A673 (cell line): ENCODE measurements around the gene EPHB3. TPM values are rescaled to one million over a fixed set of nuclear protein-coding genes. Genes with fewer than 3 reads are reported as not detected.
A peak's percentile ranks its signal among the peaks of the same experiment; 100 is the strongest.

Experiments
- BruUV-seq: library from RNA; stranded (reverse); fragments of 400-500 nt; replicated peaks from 2 replicates; lab custom pipeline; 2021; lab: Mats Ljungman, UMichigan
- CTCF ChIA-PET: fragments of 300-600 bp; sonication (Branson Sonifier 250); formaldehyde crosslinking; loops from one replicate; lab custom pipeline; 2022; ENCODE audit warnings: antibody characterized with exemption; lab: Charles Lee
- POLR2A ChIA-PET: fragments of 300-600 bp; sonication (Branson Sonifier 250); formaldehyde crosslinking; loops from one replicate; lab custom pipeline; 2022; ENCODE audit warnings: antibody characterized with exemption; ENCODE audit not compliant: low non-redundant PET; lab: Charles Lee
- DNase-seq: peaks from one replicate; pipeline ENCODE4 v3.0.0-alpha.2; 2015; ENCODE audit warnings: low spot score
- H3K27ac ChIP-seq: fragments of 200-600 bp; sonication (generic); 2 replicates; pipeline ENCODE4 v1.5.1; 2016; ENCODE audit warnings: mixed run types, low read depth, mild to moderate bottlenecking, mixed read lengths, antibody characterized with exemption, low read length; ENCODE audit not compliant: poor library complexity, severe bottlenecking
- H3K27me3 ChIP-seq: fragments of 200-600 bp; sonication (generic); replicated peaks from 2 replicates; pipeline ENCODE4 v1.6.1; 2017; ENCODE audit warnings: mixed run types, low read depth, mild to moderate bottlenecking, mixed read lengths, antibody characterized with exemption, low read length; ENCODE audit not compliant: insufficient read depth, poor library complexity
- H3K36me3 ChIP-seq: fragments of 200-600 bp; sonication (generic); 2 replicates; pipeline ENCODE4 v1.6.1; 2016; ENCODE audit warnings: mixed run types, mild to moderate bottlenecking, mixed read lengths, antibody characterized with exemption, low read length; ENCODE audit not compliant: insufficient read depth, poor library complexity, severe bottlenecking
- H3K4me1 ChIP-seq: fragments of 200-600 bp; sonication (generic); 2 replicates; pipeline ENCODE4 v1.6.1; 2017; ENCODE audit warnings: mixed run types, mild to moderate bottlenecking, mixed read lengths, antibody characterized with exemption, low read length; ENCODE audit not compliant: insufficient read depth, poor library complexity, severe bottlenecking
- H3K4me3 ChIP-seq: fragments of 200-600 bp; sonication (generic); 2 replicates; pipeline ENCODE4 v1.5.1; 2016; ENCODE audit warnings: low read depth, mixed run types, mild to moderate bottlenecking, mixed read lengths, low read length; ENCODE audit not compliant: poor library complexity, severe bottlenecking
- H3K9me3 ChIP-seq: fragments of 200-600 bp; sonication (generic); 2 replicates; pipeline ENCODE4 v1.6.1; 2016; ENCODE audit warnings: mixed run types, low read depth, mild to moderate bottlenecking, mixed read lengths, antibody characterized with exemption, low read length; ENCODE audit not compliant: poor library complexity, severe bottlenecking
- CTCF ChIP-seq: fragments of 300-800, 200-600 bp; sonication (generic); conservative IDR thresholded peaks from 2 replicates; pipeline ENCODE4 v1.5.1; 2017; ENCODE audit warnings: low read depth, mild to moderate bottlenecking, antibody characterized with exemption, low read length, moderate library complexity, mixed read lengths
- EZH2 ChIP-seq: fragments of 200-600 bp; sonication (generic); IDR thresholded peaks from 2 replicates; pipeline ENCODE4 v1.6.1; 2017; ENCODE audit warnings: borderline replicate concordance, low read depth, mild to moderate bottlenecking, mixed read lengths, antibody characterized with exemption, low read length; ENCODE audit not compliant: poor library complexity, severe bottlenecking
- intact Hi-C: fragments of 100-400 bp; cut with micrococcal nuclease; formaldehyde crosslinking; loops from one replicate; pipeline ENCODE4 v1.10.0; 2022; ENCODE audit not compliant: unreplicated experiment
- total RNA-seq: library from RNA; stranded (reverse); gene quantifications from 2 replicates; pipeline ENCODE4 v1.2.3, GENCODE V29; 2021

Gene EPHB3
- total RNA-seq, 1 experiment from 2014 or later: 15.6 TPM

- ChIA-PET POLR2A (no interaction called here), CTCF (no interaction called here)
- DNase-seq: no peak
- Histone ChIP-seq H3K4me3 (peak overlapping the region; percentile 57), H3K27ac (peak overlapping the region; percentile 59), H3K36me3 (no peaks in the 10 kb centered on the region), H3K4me1 (peaks cover 35% of the 10 kb centered on the region), H3K27me3 (no peaks in the 10 kb centered on the region), H3K9me3 (no peaks in the 10 kb centered on the region)
- no TSS peak for BruUV-seq
- intact Hi-C loops: no loop called here
- TF ChIP-seq EZH2 (no peak), CTCF (no peak)
Observed at GRCh38 chr3:184568560-184568923, 7.0 kb downstream of the EPHB3 start.

- Histone ChIP-seq H3K4me3 (peak overlapping the region; percentile 57), H3K4me1 (peaks cover 35% of the 10 kb centered on the region), H3K27me3 (no peaks in the 10 kb centered on the region), H3K27ac (peak overlapping the region; percentile 59), H3K9me3 (no peaks in the 10 kb centered on the region), H3K36me3 (no peaks in the 10 kb centered on the region)
- no TSS peak for BruUV-seq
- ChIA-PET POLR2A (no interaction called here), CTCF (no interaction called here)
- intact Hi-C loops: no loop called here
- DNase-seq: peak; percentile 94
- TF ChIP-seq EZH2 (no peak), CTCF (no peak)
Observed at GRCh38 chr3:184568924-184569829, 7.6 kb downstream of the EPHB3 start.

- Histone ChIP-seq H3K36me3 (peaks cover 2% of the 10 kb centered on the region), H3K4me3 (no peak overlapping the region), H3K4me1 (peaks cover 36% of the 10 kb centered on the region), H3K27me3 (no peaks in the 10 kb centered on the region), H3K9me3 (no peaks in the 10 kb centered on the region), H3K27ac (no peak overlapping the region)
- intact Hi-C loops: no loop called here
- DNase-seq: no peak
- POLR2A ChIA-PET: no interaction called here
- no TSS peak for BruUV-seq
- no peak for TF ChIP-seq CTCF
- TF ChIP-seq EZH2: no peak
- CTCF ChIA-PET: no interaction called here
Observed at GRCh38 chr3:184570035-184570434, 8.4 kb downstream of the EPHB3 start.
